Tibial nerve (tissue), 3 donors: Measurements from ENCODE around the gene PTPRE.

Source experiments
- CTCF ChIP-seq, 5 experiments: fragments of 200-600 bp in 3 of 5; fragments of 450-650 bp in 2 of 5; sonication (generic) in 3 of 5; IDR thresholded peaks; one replicate each; pipeline ENCODE4 v1.5.1; 2016 to 2019; ENCODE audit warnings: antibody characterized with exemption in 5 of 5, mild to moderate bottlenecking in 3 of 5, moderate library complexity in 2 of 5
- POLR2A ChIP-seq, 2 donors: fragments of 450-650 bp; IDR thresholded peaks; one replicate each; pipeline ENCODE4 v1.6.1; 2017; ENCODE audit warnings: antibody characterized with exemption in 2 of 2, mild to moderate bottlenecking in 2 of 2, moderate library complexity in 2 of 2

DNA sequence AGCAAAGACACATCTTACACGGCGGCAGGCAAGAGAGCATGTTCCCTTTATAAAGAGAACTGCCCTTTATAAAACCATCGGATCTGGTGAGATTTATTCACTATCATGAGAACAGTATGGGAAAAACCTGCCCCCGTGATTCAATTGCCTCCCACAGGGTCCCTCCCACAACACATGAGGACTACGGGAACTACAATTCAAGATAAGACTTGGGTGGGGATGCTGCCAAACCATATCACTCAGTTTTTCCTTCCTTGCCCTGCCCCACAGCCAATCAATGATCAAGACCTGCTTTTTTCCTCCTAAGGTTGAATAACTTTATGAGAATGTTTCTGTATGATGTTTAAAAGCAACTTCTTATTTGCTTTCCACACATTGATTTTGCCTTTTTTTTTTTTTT is 3.1 kb upstream of the PTPRE start:
- TF ChIP-seq POLR2A (IDR thresholded peaks at IDR 0.05) (no peak), CTCF (IDR thresholded peaks at IDR 0.05) (no peak)
